ENCODE data around the gene ADD1. TPM values are rescaled to one million over a fixed set of nuclear protein-coding genes. Genes with fewer than 3 reads are reported as not detected.

Gene ADD1
- total RNA-seq, 6 experiments from 2014 or later: 94.4 to 120 (median 103) TPM

GRCh38 chr4:2910409-2910808 lies 66.8 kb downstream of the ADD1 start:
- Histone ChIP-seq H3K4me3 (no peak overlapping the region), H3K36me3 (peaks cover 0 to 67% (median 18%) of the 10 kb centered on the region in 4 donors), H3K27me3 (no peaks in the 10 kb centered on the region), H3K27ac (peak overlapping the region in 1 of 3 donors; percentile 50), H3K4me1 (peaks cover 0 to 22% (median 11%) of the 10 kb centered on the region in 4 donors), H3K9me3 (no peaks in the 10 kb centered on the region)
- 85% methylated on average over 5 of the region's 7 CpGs for WGBS (ENCODE audit: insufficient coverage, low coverage, low lambda C conversion rate, missing lambda C conversion rate)
- peak in 1 of 3 donors; percentile 10 for DNase-seq
- intact Hi-C loops (cut with DNase I): no loop called here
- no peak for TF ChIP-seq POLR2A (IDR thresholded peaks at IDR 0.05)
- TF ChIP-seq, protein P1, sequence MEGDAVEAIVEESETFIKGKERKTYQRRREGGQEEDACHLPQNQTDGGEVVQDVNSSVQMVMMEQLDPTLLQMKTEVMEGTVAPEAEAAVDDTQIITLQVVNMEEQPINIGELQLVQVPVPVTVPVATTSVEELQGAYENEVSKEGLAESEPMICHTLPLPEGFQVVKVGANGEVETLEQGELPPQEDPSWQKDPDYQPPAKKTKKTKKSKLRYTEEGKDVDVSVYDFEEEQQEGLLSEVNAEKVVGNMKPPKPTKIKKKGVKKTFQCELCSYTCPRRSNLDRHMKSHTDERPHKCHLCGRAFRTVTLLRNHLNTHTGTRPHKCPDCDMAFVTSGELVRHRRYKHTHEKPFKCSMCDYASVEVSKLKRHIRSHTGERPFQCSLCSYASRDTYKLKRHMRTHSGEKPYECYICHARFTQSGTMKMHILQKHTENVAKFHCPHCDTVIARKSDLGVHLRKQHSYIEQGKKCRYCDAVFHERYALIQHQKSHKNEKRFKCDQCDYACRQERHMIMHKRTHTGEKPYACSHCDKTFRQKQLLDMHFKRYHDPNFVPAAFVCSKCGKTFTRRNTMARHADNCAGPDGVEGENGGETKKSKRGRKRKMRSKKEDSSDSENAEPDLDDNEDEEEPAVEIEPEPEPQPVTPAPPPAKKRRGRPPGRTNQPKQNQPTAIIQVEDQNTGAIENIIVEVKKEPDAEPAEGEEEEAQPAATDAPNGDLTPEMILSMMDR (IDR thresholded peaks at IDR 0.05): no peak
- ATAC-seq: no peak

DNA sequence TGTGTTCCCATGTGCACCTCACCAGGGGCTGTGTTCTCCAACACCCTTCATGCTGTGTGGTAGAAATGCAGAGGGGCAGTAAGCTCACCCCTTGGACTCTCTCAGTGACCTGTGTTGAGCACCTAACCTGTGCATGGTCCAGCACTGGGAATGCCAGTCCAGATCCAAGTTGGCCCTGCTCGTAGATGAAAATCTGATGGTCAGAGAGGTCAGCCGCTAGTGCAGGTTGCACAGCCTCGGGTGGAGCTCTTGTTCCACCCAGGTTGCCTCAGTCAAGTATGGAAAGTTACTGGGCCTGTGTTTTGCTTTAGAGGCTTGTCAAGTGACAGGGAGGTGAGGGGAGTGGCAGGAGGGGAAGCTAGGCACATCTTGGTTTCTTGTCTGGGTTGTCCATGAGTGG lies 68.2 kb downstream of the ADD1 start:
- DNase-seq (peak in 2 of 3 donors; percentile 2 to 8), ATAC-seq (no peak)
- H3K4me1 ChIP-seq: peaks cover 0 to 22% (median 11%) of the 10 kb centered on the region in 4 donors
- intact Hi-C loops (cut with DNase I): no loop called here
- no peak overlapping the region for H3K4me3 ChIP-seq
- no peak overlapping the region for H3K27ac ChIP-seq
- H3K9me3 ChIP-seq: no peaks in the 10 kb centered on the region
- no peaks in the 10 kb centered on the region for H3K27me3 ChIP-seq
- H3K36me3 ChIP-seq: peaks cover 0 to 65% (median 17%) of the 10 kb centered on the region in 4 donors
- TF ChIP-seq, protein P1 (IDR thresholded peaks at IDR 0.05): no peak
- TF ChIP-seq POLR2A (IDR thresholded peaks at IDR 0.05): no peak
- 60% methylated on average over 1 of the region's 3 CpGs for WGBS (ENCODE audit: insufficient coverage, low coverage, low lambda C conversion rate, missing lambda C conversion rate)

- H3K4me3 ChIP-seq: no peak overlapping the region
- intact Hi-C loops (cut with DNase I): no loop called here
- H3K36me3 ChIP-seq: peaks cover 0 to 60% (median 17%) of the 10 kb centered on the region in 4 donors
- no peaks in the 10 kb centered on the region for H3K27me3 ChIP-seq
- DNase-seq (peak in 2 of 3 donors; percentile 9 to 27), ATAC-seq (no peak)
- no peaks in the 10 kb centered on the region for H3K9me3 ChIP-seq
- H3K4me1 ChIP-seq: peaks cover 0 to 13% (median 6%) of the 10 kb centered on the region in 4 donors
- WGBS (ENCODE audit: insufficient coverage, low coverage, low lambda C conversion rate, missing lambda C conversion rate): no CpG with 5 or more reads among the region's 6 CpGs
- H3K27ac ChIP-seq: no peak overlapping the region
- TF ChIP-seq, protein P1 (IDR thresholded peaks at IDR 0.05): no peak
- no peak for TF ChIP-seq POLR2A (IDR thresholded peaks at IDR 0.05)
Observed at GRCh38 chr4:2913168-2913567, 69.5 kb downstream of the ADD1 start.

DNA sequence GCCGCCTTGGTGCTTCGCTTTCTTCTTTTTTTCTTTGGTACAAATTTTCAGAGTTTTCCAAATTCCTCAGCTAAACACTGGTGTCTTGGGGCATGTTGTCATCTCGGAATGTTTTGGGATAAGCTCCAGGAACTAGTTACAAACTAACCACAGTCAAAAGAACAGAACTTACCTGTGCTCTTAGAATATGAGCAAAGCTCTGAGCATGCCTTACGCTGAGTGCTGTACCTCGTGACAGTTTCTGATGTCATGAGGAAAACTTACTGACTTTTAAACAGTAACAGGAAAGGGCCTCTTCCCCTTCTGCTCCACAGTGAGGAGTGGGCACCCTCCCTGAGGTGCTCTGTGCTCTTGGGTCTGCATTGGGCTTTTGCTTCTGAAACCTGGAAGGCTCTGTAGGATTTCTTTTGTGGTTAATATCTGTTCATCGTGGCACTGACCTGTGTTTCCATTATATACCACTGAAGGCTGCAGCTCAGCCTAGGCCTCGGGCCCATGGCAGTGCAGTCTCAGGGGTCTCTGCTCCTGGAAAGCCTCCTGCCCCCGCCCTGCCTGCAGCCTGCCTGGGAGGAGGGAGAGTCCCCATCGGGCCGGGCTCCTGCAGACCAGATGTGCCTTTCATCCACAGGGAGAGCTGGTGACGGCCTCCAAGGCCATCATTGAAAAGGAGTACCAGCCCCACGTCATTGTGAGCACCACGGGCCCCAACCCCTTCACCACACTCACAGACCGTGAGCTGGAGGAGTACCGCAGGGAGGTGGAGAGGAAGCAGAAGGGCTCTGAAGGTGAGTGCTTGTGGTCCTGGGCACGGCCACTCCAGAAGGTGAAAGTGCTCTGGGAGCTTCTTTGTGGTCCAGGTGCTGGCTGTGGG lies 70.8 kb downstream of the ADD1 start:
- WGBS (ENCODE audit: insufficient coverage, low coverage, low lambda C conversion rate, missing lambda C conversion rate): 61% methylated on average over 5 of the region's 16 CpGs
- H3K4me3 ChIP-seq: no peak overlapping the region
- ATAC-seq (no peak), DNase-seq (peak in 2 of 3 donors; percentile 14 to 32)
- no peak for TF ChIP-seq POLR2A (IDR thresholded peaks at IDR 0.05)
- TF ChIP-seq, protein P1 (IDR thresholded peaks at IDR 0.05): no peak
- H3K27me3 ChIP-seq: no peaks in the 10 kb centered on the region
- H3K36me3 ChIP-seq: peaks cover 0 to 49% (median 15%) of the 10 kb centered on the region in 4 donors
- H3K4me1 ChIP-seq: peaks cover 0 to 1% (median under 1%) of the 10 kb centered on the region in 4 donors
- no peaks in the 10 kb centered on the region for H3K9me3 ChIP-seq
- H3K27ac ChIP-seq: no peak overlapping the region
- intact Hi-C loops (cut with DNase I): no loop called here

Data from right lobe of liver (tissue), 6 donors.